ENCODE results near the gene ACTMAP. TPM values are rescaled to one million over a fixed set of nuclear protein-coding genes. Genes with fewer than 3 reads are reported as not detected.

ACTMAP gene
- total and polyA plus RNA-seq, 2 of the 8 experiments (the other 6 are each of a cell fraction or from before 2014, with no cell fraction given), result 24.1 to 26.5 TPM

GRCh38 chr19:40776364-40776763, 26.1 kb upstream of the ACTMAP start (continued):
- TF ChIP-seq YY1 (IDR thresholded peaks at IDR 0.05; ENCODE audit: low read depth, low read length), result no peak
- TF ChIP-seq CBX8 (IDR thresholded peaks at IDR 0.05; ENCODE audit: borderline replicate concordance, low read depth, low read length), result no peak
- TF ChIP-seq SIRT6 (IDR thresholded peaks at IDR 0.05; ENCODE audit: low read length), result no peak
- TF ChIP-seq SAP30 (IDR thresholded peaks at IDR 0.05; ENCODE audit: insufficient read depth, insufficient replicate concordance, low read length), result no peak
- no peak for TF ChIP-seq CTBP2 (IDR thresholded peaks at IDR 0.05; ENCODE audit: borderline replicate concordance, insufficient read depth, insufficient read length, low read length)
- TF ChIP-seq EP300 (IDR thresholded peaks at IDR 0.05; ENCODE audit: borderline replicate concordance in 1 of 2, low read depth in 2 of 2, low read length in 2 of 2), result no peak

Data from H1 (cell line).